H9 (cell line): ENCODE results near the gene TLL2. TPM values are rescaled to one million over a fixed set of nuclear protein-coding genes. Genes with fewer than 3 reads are reported as not detected.

ENCODE experiments used
- DNase-seq: peaks from one replicate; pipeline ENCODE4 v3.0.0-alpha.2; 2017
- H2AFZ ChIP-seq: one replicate; pipeline ENCODE4 v1.6.1; 2013; ENCODE audit warnings: mild to moderate bottlenecking, low read length, control low read depth, moderate library complexity
- H2AK5ac ChIP-seq: 2 replicates; pipeline ENCODE4 v1.6.1; 2013; ENCODE audit warnings: low read length, control low read depth, mixed read lengths; ENCODE audit not compliant: insufficient read length
- H2BK120ac ChIP-seq: one replicate; pipeline ENCODE4 v1.6.1; 2013; ENCODE audit warnings: low read depth, mild to moderate bottlenecking, low read length, control low read depth, inconsistent platforms; ENCODE audit not compliant: poor library complexity, severe bottlenecking
- H2BK12ac ChIP-seq: 2 replicates; pipeline ENCODE4 v1.6.1; 2013; ENCODE audit warnings: low read length, control low read depth, mixed read lengths, low read depth; ENCODE audit not compliant: insufficient read length
- H2BK15ac ChIP-seq: 2 replicates; pipeline ENCODE4 v1.6.1; 2013; ENCODE audit warnings: low read depth, low read length, control low read depth
- H2BK20ac ChIP-seq: one replicate; pipeline ENCODE4 v1.6.1; 2013; ENCODE audit warnings: low read depth, mild to moderate bottlenecking, low read length, control low read depth, inconsistent platforms; ENCODE audit not compliant: poor library complexity, severe bottlenecking
- H2BK5ac ChIP-seq: 2 replicates; pipeline ENCODE4 v1.6.1; 2013; ENCODE audit warnings: low read length, control low read depth, mixed read lengths; ENCODE audit not compliant: insufficient read length
- H3K14ac ChIP-seq: 2 replicates; pipeline ENCODE4 v1.6.1; 2013; ENCODE audit warnings: low read length, control low read depth; ENCODE audit not compliant: insufficient read depth
- H3K18ac ChIP-seq: 2 replicates; pipeline ENCODE4 v1.6.1; 2013; ENCODE audit warnings: low read depth, mild to moderate bottlenecking, mixed read lengths, low read length, control low read depth; ENCODE audit not compliant: insufficient read length
- H3K23ac ChIP-seq: 2 replicates; pipeline ENCODE4 v1.6.1; 2013; ENCODE audit warnings: low read length, control low read depth, mixed read lengths, low read depth; ENCODE audit not compliant: insufficient read length
- H3K23me2 ChIP-seq: 2 replicates; pipeline ENCODE4 v1.6.1; 2013; ENCODE audit warnings: low read depth, mild to moderate bottlenecking, mixed read lengths, low read length, control low read depth; ENCODE audit not compliant: insufficient read length, poor library complexity, severe bottlenecking
- H3K27ac ChIP-seq: 2 replicates; pipeline ENCODE4 v1.5.1; 2013; ENCODE audit warnings: low read length, control low read depth, mixed read lengths, low read depth; ENCODE audit not compliant: insufficient read length
- H3K27me3 ChIP-seq: 2 replicates; pipeline ENCODE4 v1.6.1; 2013; ENCODE audit warnings: low read length, control low read depth, inconsistent platforms; ENCODE audit not compliant: insufficient read depth
- H3K4ac ChIP-seq: 2 replicates; pipeline ENCODE4 v1.6.1; 2013; ENCODE audit warnings: low read depth, mild to moderate bottlenecking, control low read depth, inconsistent platforms, low read length, moderate library complexity
- H3K4me1 ChIP-seq: 2 replicates; pipeline ENCODE4 v1.6.1; 2013; ENCODE audit warnings: low read length, control low read depth, inconsistent platforms; ENCODE audit not compliant: insufficient read depth
- H3K4me2 ChIP-seq: 2 replicates; pipeline ENCODE4 v1.6.1; 2013; ENCODE audit warnings: low read length, control low read depth, mixed read lengths; ENCODE audit not compliant: insufficient read length, insufficient read depth
- H3K56ac ChIP-seq: 2 replicates; pipeline ENCODE4 v1.6.1; 2013; ENCODE audit warnings: low read depth, mild to moderate bottlenecking, mixed read lengths, low read length, control low read depth; ENCODE audit not compliant: insufficient read length
- H3K79me1 ChIP-seq: 2 replicates; pipeline ENCODE4 v1.6.1; 2013; ENCODE audit warnings: low read depth, mild to moderate bottlenecking, moderate library complexity, low read length, control low read depth, inconsistent platforms; ENCODE audit not compliant: insufficient read depth, poor library complexity, severe bottlenecking
- H3K79me2 ChIP-seq: 2 replicates; pipeline ENCODE4 v1.6.1; 2013; ENCODE audit warnings: low read length, control low read depth, inconsistent platforms; ENCODE audit not compliant: insufficient read depth
- H3K9ac ChIP-seq: 2 replicates; pipeline ENCODE4 v1.6.1; 2013; ENCODE audit warnings: low read length, control low read depth, mixed read lengths; ENCODE audit not compliant: insufficient read length; ENCODE audit errors: extremely low read depth
- H3K9me3 ChIP-seq: one replicate; pipeline ENCODE4 v1.6.1; 2013; ENCODE audit warnings: low read depth, low read length, inconsistent platforms; ENCODE audit not compliant: control insufficient read depth
- H3T11ph ChIP-seq: one replicate; pipeline ENCODE4 v1.6.1; 2013; ENCODE audit warnings: mild to moderate bottlenecking, low read length, control low read depth, inconsistent platforms
- H4K20me1 ChIP-seq: one replicate; pipeline ENCODE4 v1.6.1; 2013; ENCODE audit not compliant: control insufficient read depth, insufficient read length, insufficient read depth
- H4K5ac ChIP-seq: 2 replicates; pipeline ENCODE4 v1.6.1; 2013; ENCODE audit warnings: low read depth, mild to moderate bottlenecking, mixed read lengths, low read length, control low read depth; ENCODE audit not compliant: insufficient read length
- H4K8ac ChIP-seq: replicated peaks from 2 replicates; pipeline ENCODE4 v1.6.1; 2013; ENCODE audit warnings: low read length, control low read depth, mixed read lengths, low read depth; ENCODE audit not compliant: insufficient read length
- H4K91ac ChIP-seq: 2 replicates; pipeline ENCODE4 v1.6.1; 2013; ENCODE audit warnings: low read depth, mild to moderate bottlenecking, moderate library complexity, mixed read lengths, low read length, control low read depth; ENCODE audit not compliant: insufficient read length
- H3K27ac Mint-ChIP-seq, 3 experiments: 2 replicates in 2 of 3; 3 replicates in 1 of 3; pipeline ENCODE4 v1.8.0; 2020 to 2021; ENCODE audit warnings: mixed read lengths in 3 of 3, mild to moderate bottlenecking in 1 of 3, moderate library complexity in 1 of 3
- H3K27me3 Mint-ChIP-seq: 2 replicates; pipeline ENCODE4 v1.8.0; 2021; ENCODE audit warnings: low read depth, mild to moderate bottlenecking, moderate library complexity, mixed read lengths
- H3K36me3 Mint-ChIP-seq, 3 experiments: 2 replicates in 2 of 3; 3 replicates in 1 of 3; pipeline ENCODE4 v1.8.0; 2020 to 2021; ENCODE audit warnings: low read depth in 3 of 3, mixed read lengths in 3 of 3; ENCODE audit not compliant: insufficient read depth in 1 of 3
- H3K4me1 Mint-ChIP-seq, 2 experiments: 2 replicates each; pipeline ENCODE4 v1.8.0; 2020; ENCODE audit warnings: mixed read lengths in 2 of 2
- H3K4me3 Mint-ChIP-seq, 2 experiments: 2 replicates in 1 of 2; 3 replicates in 1 of 2; pipeline ENCODE4 v1.8.0; 2020 to 2021; ENCODE audit warnings: mild to moderate bottlenecking in 2 of 2, mixed read lengths in 2 of 2, moderate library complexity in 1 of 2
- H3K9me3 Mint-ChIP-seq, 2 experiments: 2 replicates in 1 of 2; 3 replicates in 1 of 2; pipeline ENCODE4 v1.8.0; 2020; ENCODE audit warnings: mild to moderate bottlenecking in 2 of 2, mixed read lengths in 2 of 2, moderate library complexity in 1 of 2
- WGBS: extraction: QIAGEN DNeasy Blood & Tissue Kit; methylation state at CpG from one replicate; pipeline ENCODE4 v1.1.7; 2013; ENCODE audit warnings: missing lambda C conversion rate, low lambda C conversion rate, mixed read lengths; ENCODE audit not compliant: insufficient read length; ENCODE audit errors: extremely low coverage; 5-methylcytosine and 5-hydroxymethylcytosine counted together
- total RNA-seq: library from RNA; stranded (reverse); gene quantifications from 2 replicates; pipeline ENCODE4 v1.2.1, GENCODE V29; 2021
- TF ChIP-seq, protein P1 (sequence below): fragments of 200-600 bp; sonication (generic); conservative IDR thresholded peaks from 3 replicates; pipeline ENCODE4 v1.8.0; 2021; ENCODE audit warnings: antibody characterized with exemption, mild to moderate bottlenecking

The TLL2 gene
- total RNA-seq, 1 experiment from 2014 or later: 1.4 TPM

DNA sequence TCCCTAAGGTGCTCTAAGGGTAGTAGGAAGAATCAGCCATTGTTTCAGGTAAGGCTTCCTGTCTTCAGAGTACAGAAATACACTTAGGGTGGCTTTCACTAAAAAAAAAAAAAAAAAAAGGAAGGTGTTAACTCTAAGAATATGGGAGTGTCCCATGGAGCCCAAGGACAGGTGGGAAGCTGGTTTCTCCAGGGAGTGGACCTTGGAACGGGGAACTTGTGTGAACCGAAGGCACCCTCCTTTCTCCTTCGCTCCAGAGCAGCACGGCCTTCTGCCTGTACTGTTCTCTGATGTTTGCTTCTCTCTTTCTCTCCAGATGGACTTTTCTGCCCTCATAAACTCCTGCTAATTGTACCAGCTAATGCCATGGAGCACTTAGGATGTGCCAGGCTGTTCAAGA, 161.1 kb downstream of the TLL2 start:
- H3K56ac ChIP-seq: no peak overlapping the region
- no peaks in the 10 kb centered on the region for H3K9me3 ChIP-seq
- H4K20me1 ChIP-seq: no peaks in the 10 kb centered on the region
- no peak overlapping the region for H3K9ac ChIP-seq
- no peaks in the 10 kb centered on the region for H3K4me1 ChIP-seq
- no peaks in the 10 kb centered on the region for H3K79me1 ChIP-seq
- Mint-ChIP-seq H3K4me3 (no peak overlapping the region), H3K36me3 (peaks cover 0 to 7% (median 5%) of the 10 kb centered on the region in 3 experiments; a peak in 4 of 7 replicates), H3K27ac (no peak overlapping the region), H3K27me3 (peaks cover 8% of the 10 kb centered on the region), H3K4me1 (peaks cover 16% of the 10 kb centered on the region in 2 experiments), H3K9me3 (peaks cover under 1 to 10% of the 10 kb centered on the region in 2 experiments)
- H3K27ac ChIP-seq: no peak overlapping the region
- no peak overlapping the region for H2AK5ac ChIP-seq
- H3K18ac ChIP-seq: no peak overlapping the region
- DNase-seq: no peak
- H2BK120ac ChIP-seq: no peak overlapping the region
- H3K79me2 ChIP-seq: no peaks in the 10 kb centered on the region
- no peak overlapping the region for H2BK15ac ChIP-seq
- H2BK5ac ChIP-seq: no peak overlapping the region
- H2BK12ac ChIP-seq: no peak overlapping the region
- H3K4me2 ChIP-seq: no peak overlapping the region
- TF ChIP-seq, protein P1, sequence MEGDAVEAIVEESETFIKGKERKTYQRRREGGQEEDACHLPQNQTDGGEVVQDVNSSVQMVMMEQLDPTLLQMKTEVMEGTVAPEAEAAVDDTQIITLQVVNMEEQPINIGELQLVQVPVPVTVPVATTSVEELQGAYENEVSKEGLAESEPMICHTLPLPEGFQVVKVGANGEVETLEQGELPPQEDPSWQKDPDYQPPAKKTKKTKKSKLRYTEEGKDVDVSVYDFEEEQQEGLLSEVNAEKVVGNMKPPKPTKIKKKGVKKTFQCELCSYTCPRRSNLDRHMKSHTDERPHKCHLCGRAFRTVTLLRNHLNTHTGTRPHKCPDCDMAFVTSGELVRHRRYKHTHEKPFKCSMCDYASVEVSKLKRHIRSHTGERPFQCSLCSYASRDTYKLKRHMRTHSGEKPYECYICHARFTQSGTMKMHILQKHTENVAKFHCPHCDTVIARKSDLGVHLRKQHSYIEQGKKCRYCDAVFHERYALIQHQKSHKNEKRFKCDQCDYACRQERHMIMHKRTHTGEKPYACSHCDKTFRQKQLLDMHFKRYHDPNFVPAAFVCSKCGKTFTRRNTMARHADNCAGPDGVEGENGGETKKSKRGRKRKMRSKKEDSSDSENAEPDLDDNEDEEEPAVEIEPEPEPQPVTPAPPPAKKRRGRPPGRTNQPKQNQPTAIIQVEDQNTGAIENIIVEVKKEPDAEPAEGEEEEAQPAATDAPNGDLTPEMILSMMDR: no peak
- H4K5ac ChIP-seq: no peak overlapping the region
- no peaks in the 10 kb centered on the region for H3K27me3 ChIP-seq
- H3T11ph ChIP-seq: no peak overlapping the region
- H3K14ac ChIP-seq: no peak overlapping the region
- no peak overlapping the region for H2AFZ ChIP-seq
- H3K23ac ChIP-seq: no peak overlapping the region
- H3K4ac ChIP-seq: no peak overlapping the region
- H2BK20ac ChIP-seq: no peak overlapping the region
- H4K8ac ChIP-seq: no peak overlapping the region
- H4K91ac ChIP-seq: no peak overlapping the region
- no CpG with 5 or more reads among the region's 4 CpGs for WGBS
- no peaks in the 10 kb centered on the region for H3K23me2 ChIP-seq
